Liver (tissue), 9 donors: Measurements from ENCODE around the gene ASB8. TPM values are rescaled to one million over a fixed set of nuclear protein-coding genes. Genes with fewer than 3 reads are reported as not detected.

Source experiments
- DNase-seq: peaks from one replicate; pipeline ENCODE4 v3.0.0-alpha.2; 2017; ENCODE audit warnings: low spot score
- H3K27ac ChIP-seq, 2 donors: one replicate each; pipeline ENCODE4 v1.7.0; 2013; ENCODE audit warnings: inconsistent platforms in 2 of 2, low read length in 2 of 2, control low read depth in 1 of 2, low read depth in 1 of 2, mild to moderate bottlenecking in 1 of 2
- H3K27me3 ChIP-seq, 4 donors: one replicate each; pipeline versions ENCODE4 v1.6.1 to v1.7.0; 2013; ENCODE audit warnings: low read length in 3 of 4, inconsistent platforms in 1 of 4, mild to moderate bottlenecking in 1 of 4, moderate library complexity in 1 of 4; ENCODE audit not compliant: control insufficient read depth in 4 of 4, insufficient read depth in 4 of 4
- H3K36me3 ChIP-seq, 4 donors: one replicate each; pipeline versions ENCODE4 v1.6.1 to v1.7.0; 2013; ENCODE audit warnings: low read length in 3 of 4, mild to moderate bottlenecking in 3 of 4, low read depth in 1 of 4, moderate library complexity in 1 of 4; ENCODE audit not compliant: control insufficient read depth in 4 of 4, insufficient read depth in 3 of 4
- H3K4me1 ChIP-seq, 4 donors: one replicate each; pipeline versions ENCODE4 v1.6.1 to v1.7.0; 2013; ENCODE audit warnings: low read length in 3 of 4, mild to moderate bottlenecking in 3 of 4, moderate library complexity in 1 of 4; ENCODE audit not compliant: control insufficient read depth in 4 of 4, insufficient read depth in 4 of 4
- H3K4me3 ChIP-seq, 3 donors: one replicate each; pipeline versions ENCODE4 v1.6.1 to v1.7.0; 2013; ENCODE audit warnings: low read length in 3 of 3, control low read depth in 1 of 3, low read depth in 1 of 3, mild to moderate bottlenecking in 1 of 3
- H3K9ac ChIP-seq, 2 donors: one replicate each; pipeline ENCODE4 v1.7.0; 2013; ENCODE audit warnings: low read length in 2 of 2, mild to moderate bottlenecking in 2 of 2, moderate library complexity in 2 of 2, control low read depth in 1 of 2, low read depth in 1 of 2
- H3K9me3 ChIP-seq, 4 donors: one replicate each; pipeline versions ENCODE4 v1.6.1 to v1.7.0; 2013; ENCODE audit warnings: low read length in 3 of 4; ENCODE audit not compliant: control insufficient read depth in 4 of 4
- CTCF ChIP-seq: fragments of 150-350 bp; IDR thresholded peaks from 2 replicates; pipeline ENCODE4 v1.5.1; 2017; ENCODE audit warnings: improper control_type of control experiment, low read depth, low read length; ENCODE audit not compliant: missing input control
- FOXA1 ChIP-seq: IDR thresholded peaks from 2 replicates; pipeline ENCODE4 v1.6.1; 2016; ENCODE audit warnings: antibody characterized with exemption
- FOXA2 ChIP-seq: IDR thresholded peaks from 2 replicates; pipeline ENCODE4 v1.6.1; 2016; ENCODE audit warnings: antibody characterized with exemption
- GABPA ChIP-seq, 2 donors: IDR thresholded peaks in 1 of 2; conservative IDR thresholded peaks in 1 of 2; 2 replicates each; pipeline ENCODE4 v1.6.1; 2016; ENCODE audit warnings: antibody characterized with exemption in 2 of 2, mild to moderate bottlenecking in 1 of 2, moderate library complexity in 1 of 2
- HNF4G ChIP-seq: IDR thresholded peaks from 2 replicates; pipeline ENCODE4 v1.6.1; 2016; ENCODE audit warnings: antibody characterized with exemption
- JUND ChIP-seq, 2 donors: IDR thresholded peaks; 2 replicates each; pipeline ENCODE4 v1.6.1; 2016; ENCODE audit warnings: antibody characterized with exemption in 2 of 2
- NR2F2 ChIP-seq: IDR thresholded peaks from 2 replicates; pipeline ENCODE4 v1.6.1; 2016; ENCODE audit warnings: antibody characterized with exemption
- RAD21 ChIP-seq, 2 donors: IDR thresholded peaks; 2 replicates each; pipeline ENCODE4 v1.6.1; 2016; ENCODE audit warnings: antibody characterized with exemption in 2 of 2, mild to moderate bottlenecking in 2 of 2
- RXRA ChIP-seq, 2 donors: IDR thresholded peaks; 2 replicates each; pipeline ENCODE4 v1.6.1; 2017 to 2018; ENCODE audit warnings: antibody characterized with exemption in 2 of 2, mild to moderate bottlenecking in 1 of 2
- TAF1 ChIP-seq: conservative IDR thresholded peaks from 2 replicates; pipeline ENCODE4 v1.6.1; 2016; ENCODE audit warnings: antibody characterized with exemption, mild to moderate bottlenecking
- YY1 ChIP-seq: IDR thresholded peaks from 2 replicates; pipeline ENCODE4 v1.6.1; 2016; ENCODE audit warnings: antibody characterized with exemption, mild to moderate bottlenecking
- WGBS: extraction: QIAGEN DNeasy Blood & Tissue Kit; methylation state at CpG from one replicate; pipeline ENCODE4 v1.1.7; 2013; 5-methylcytosine and 5-hydroxymethylcytosine counted together
- polyA plus RNA-seq, 2 donors: library from polyadenylated mRNA; stranded (reverse) in 1 of 2; unstranded in 1 of 2; fragments of 200-250 nt in 1 of 2; fragments of >200 nt in 1 of 2; fragmentation: Nextera tagmentation in 1 of 2; extraction: Ambion mirVana in 1 of 2; gene quantifications; one replicate each; pipeline versions ENCODE4 v1.2.1 to v1.2.3, GENCODE V29; 2013 to 2015
- total RNA-seq, 2 donors: library from RNA; depleted of rRNA; stranded (reverse); fragments of >200 nt; gene quantifications; one replicate each; pipeline ENCODE4 v1.2.3, GENCODE V29; 2014
- TF ChIP-seq, protein P1 (sequence below): IDR thresholded peaks from 2 replicates; pipeline ENCODE4 v1.6.1; 2016; ENCODE audit warnings: antibody characterized with exemption
- TF ChIP-seq, protein P2 (sequence below): IDR thresholded peaks from 2 replicates; pipeline ENCODE4 v1.6.1; 2016; ENCODE audit warnings: antibody characterized with exemption
- TF ChIP-seq, protein P3 (sequence below): IDR thresholded peaks from 2 replicates; pipeline ENCODE4 v1.6.1; 2016; ENCODE audit warnings: antibody characterized with exemption, mild to moderate bottlenecking
- donor health status: healthy.
- donor health status: healthy.
- donor health status: healthy.
- donor health status: healthy.
- donor health status: healthy.

Gene ASB8
- total and polyA plus RNA-seq, 4 donors = 17.0 to 23.5 (median 18.2) TPM

DNA sequence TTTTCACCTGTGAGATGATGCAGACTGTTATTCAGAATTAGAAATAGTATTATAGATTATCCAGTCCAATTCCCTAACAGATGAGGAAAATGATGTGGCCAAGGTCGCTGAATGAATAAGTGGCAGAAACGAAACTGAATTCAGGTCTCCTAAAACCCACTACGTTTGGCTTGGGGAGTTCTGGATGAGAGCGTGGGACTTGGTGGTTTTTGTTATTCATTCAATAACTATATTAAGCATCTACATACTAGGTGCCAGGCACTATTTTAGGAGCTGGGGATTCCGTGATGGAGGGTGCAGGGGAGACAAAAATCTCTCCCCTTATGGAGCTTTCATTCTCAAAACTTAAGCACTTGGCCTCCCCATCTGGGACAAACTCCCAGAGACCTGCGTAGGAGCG is 25.3 kb upstream of the ASB8 start:
- TF ChIP-seq RAD21 (IDR thresholded peaks at IDR 0.05) = no peak
- no peak for TF ChIP-seq NR2F2
- TF ChIP-seq, protein P1, sequence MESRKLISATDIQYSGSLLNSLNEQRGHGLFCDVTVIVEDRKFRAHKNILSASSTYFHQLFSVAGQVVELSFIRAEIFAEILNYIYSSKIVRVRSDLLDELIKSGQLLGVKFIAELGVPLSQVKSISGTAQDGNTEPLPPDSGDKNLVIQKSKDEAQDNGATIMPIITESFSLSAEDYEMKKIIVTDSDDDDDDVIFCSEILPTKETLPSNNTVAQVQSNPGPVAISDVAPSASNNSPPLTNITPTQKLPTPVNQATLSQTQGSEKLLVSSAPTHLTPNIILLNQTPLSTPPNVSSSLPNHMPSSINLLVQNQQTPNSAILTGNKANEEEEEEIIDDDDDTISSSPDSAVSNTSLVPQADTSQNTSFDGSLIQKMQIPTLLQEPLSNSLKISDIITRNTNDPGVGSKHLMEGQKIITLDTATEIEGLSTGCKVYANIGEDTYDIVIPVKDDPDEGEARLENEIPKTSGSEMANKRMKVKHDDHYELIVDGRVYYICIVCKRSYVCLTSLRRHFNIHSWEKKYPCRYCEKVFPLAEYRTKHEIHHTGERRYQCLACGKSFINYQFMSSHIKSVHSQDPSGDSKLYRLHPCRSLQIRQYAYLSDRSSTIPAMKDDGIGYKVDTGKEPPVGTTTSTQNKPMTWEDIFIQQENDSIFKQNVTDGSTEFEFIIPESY = no peak
- TF ChIP-seq FOXA2 = no peak
- TF ChIP-seq RXRA (IDR thresholded peaks at IDR 0.05) = no peak
- TF ChIP-seq TAF1 = no peak
- H3K4me1 ChIP-seq = peaks cover 3 to 17% (median 8%) of the 10 kb centered on the region in 4 donors
- H3K36me3 ChIP-seq = no peaks in the 10 kb centered on the region
- no peak overlapping the region for H3K27ac ChIP-seq
- no peaks in the 10 kb centered on the region for H3K9me3 ChIP-seq
- no peak for DNase-seq
- WGBS = 12% methylated on average over 7 of the region's 7 CpGs
- peak overlapping the region in 1 of 3 donors; percentile 59 for H3K4me3 ChIP-seq
- H3K27me3 ChIP-seq = peaks cover 3 to 18% (median 5%) of the 10 kb centered on the region in 4 donors
- H3K9ac ChIP-seq = peak overlapping the region in 1 of 2 donors; percentile 36

DNA sequence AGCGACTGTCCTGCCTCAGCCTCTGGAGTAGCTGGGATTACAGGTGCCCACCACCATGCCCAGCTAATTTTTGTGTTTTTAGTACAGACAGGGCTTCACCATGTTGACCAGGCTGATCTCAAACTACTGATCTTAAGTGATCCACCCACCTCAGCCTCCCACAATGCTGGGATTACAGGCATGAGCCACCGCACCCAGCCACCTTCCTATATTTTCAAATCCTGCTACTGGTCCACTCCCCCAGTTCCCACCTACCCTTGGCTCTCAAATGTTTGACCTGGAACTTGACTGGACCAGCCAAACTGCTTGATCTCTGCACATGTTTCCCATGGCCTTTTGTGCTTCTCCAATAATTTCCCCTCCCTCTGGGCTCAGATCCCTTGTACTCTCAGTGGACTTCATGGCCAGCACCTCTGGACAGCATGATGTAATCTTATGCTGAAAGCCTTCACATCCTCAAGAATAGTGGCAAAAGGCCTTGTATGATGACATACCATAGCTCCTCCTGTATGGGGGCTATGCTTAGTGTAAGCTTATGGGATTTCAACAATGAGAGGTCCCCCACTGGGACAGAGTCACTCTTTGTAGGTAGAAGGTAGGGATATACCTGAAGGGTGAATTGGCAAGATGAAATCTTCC is 23.7 kb upstream of the ASB8 start:
- 88% methylated on average over 2 of the region's 2 CpGs for WGBS
- H3K27ac ChIP-seq = no peak overlapping the region
- H3K27me3 ChIP-seq = peaks cover 3 to 16% (median 5%) of the 10 kb centered on the region in 4 donors
- no peaks in the 10 kb centered on the region for H3K36me3 ChIP-seq
- no peak overlapping the region for H3K4me3 ChIP-seq
- no peaks in the 10 kb centered on the region for H3K9me3 ChIP-seq
- H3K4me1 ChIP-seq = peaks cover 3 to 17% (median 8%) of the 10 kb centered on the region in 4 donors
- no peak for DNase-seq
- TF ChIP-seq, protein P2, sequence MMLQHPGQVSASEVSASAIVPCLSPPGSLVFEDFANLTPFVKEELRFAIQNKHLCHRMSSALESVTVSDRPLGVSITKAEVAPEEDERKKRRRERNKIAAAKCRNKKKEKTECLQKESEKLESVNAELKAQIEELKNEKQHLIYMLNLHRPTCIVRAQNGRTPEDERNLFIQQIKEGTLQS = no peak
- TF ChIP-seq GABPA (IDR thresholded peaks at IDR 0.05 in 1 of 2, conservative IDR thresholded peaks at IDR 0.05 in 1 of 2) (no peak), NR2F2 (no peak)
- no peak overlapping the region for H3K9ac ChIP-seq

DNA sequence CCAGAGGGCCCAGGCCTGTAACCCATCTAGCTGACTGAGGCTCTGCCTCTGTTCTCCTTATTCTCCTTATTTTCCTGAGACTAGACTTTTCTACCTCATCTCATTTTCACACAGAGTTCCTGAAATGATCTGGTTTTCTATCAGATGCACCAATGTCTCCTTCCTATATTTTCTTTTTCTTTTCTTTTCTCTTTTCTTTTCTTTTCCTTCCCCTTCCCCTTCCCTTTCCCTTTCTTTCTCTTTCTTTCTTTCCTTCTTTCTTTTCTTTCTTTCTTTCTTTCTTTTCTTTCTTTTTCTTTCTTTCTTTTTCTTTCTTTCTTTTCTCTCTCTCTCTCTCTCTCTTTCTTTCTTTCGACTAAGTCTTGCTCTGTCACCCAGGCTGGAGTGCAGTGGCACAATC is 23.1 kb upstream of the ASB8 start:
- peaks cover 3 to 16% (median 5%) of the 10 kb centered on the region in 4 donors for H3K27me3 ChIP-seq
- peaks cover 3 to 17% (median 8%) of the 10 kb centered on the region in 4 donors for H3K4me1 ChIP-seq
- no peak for DNase-seq
- H3K9me3 ChIP-seq = no peaks in the 10 kb centered on the region
- H3K9ac ChIP-seq = no peak overlapping the region
- no peak overlapping the region for H3K27ac ChIP-seq
- WGBS = 77% methylated on average over 1 of the region's 1 CpG
- no peaks in the 10 kb centered on the region for H3K36me3 ChIP-seq
- TF ChIP-seq FOXA2 = no peak
- TF ChIP-seq TAF1 = no peak
- no peak for TF ChIP-seq YY1
- TF ChIP-seq GABPA (IDR thresholded peaks at IDR 0.05 in 1 of 2, conservative IDR thresholded peaks at IDR 0.05 in 1 of 2) = no peak
- no peak for TF ChIP-seq CTCF
- no peak for TF ChIP-seq JUND (IDR thresholded peaks at IDR 0.05)
- no peak for TF ChIP-seq RXRA (IDR thresholded peaks at IDR 0.05)
- no peak for TF ChIP-seq NR2F2
- no peak for TF ChIP-seq FOXA1
- TF ChIP-seq HNF4G = no peak
- no peak for TF ChIP-seq RAD21 (IDR thresholded peaks at IDR 0.05)
- TF ChIP-seq, protein P1 = no peak
- TF ChIP-seq, protein P3, sequence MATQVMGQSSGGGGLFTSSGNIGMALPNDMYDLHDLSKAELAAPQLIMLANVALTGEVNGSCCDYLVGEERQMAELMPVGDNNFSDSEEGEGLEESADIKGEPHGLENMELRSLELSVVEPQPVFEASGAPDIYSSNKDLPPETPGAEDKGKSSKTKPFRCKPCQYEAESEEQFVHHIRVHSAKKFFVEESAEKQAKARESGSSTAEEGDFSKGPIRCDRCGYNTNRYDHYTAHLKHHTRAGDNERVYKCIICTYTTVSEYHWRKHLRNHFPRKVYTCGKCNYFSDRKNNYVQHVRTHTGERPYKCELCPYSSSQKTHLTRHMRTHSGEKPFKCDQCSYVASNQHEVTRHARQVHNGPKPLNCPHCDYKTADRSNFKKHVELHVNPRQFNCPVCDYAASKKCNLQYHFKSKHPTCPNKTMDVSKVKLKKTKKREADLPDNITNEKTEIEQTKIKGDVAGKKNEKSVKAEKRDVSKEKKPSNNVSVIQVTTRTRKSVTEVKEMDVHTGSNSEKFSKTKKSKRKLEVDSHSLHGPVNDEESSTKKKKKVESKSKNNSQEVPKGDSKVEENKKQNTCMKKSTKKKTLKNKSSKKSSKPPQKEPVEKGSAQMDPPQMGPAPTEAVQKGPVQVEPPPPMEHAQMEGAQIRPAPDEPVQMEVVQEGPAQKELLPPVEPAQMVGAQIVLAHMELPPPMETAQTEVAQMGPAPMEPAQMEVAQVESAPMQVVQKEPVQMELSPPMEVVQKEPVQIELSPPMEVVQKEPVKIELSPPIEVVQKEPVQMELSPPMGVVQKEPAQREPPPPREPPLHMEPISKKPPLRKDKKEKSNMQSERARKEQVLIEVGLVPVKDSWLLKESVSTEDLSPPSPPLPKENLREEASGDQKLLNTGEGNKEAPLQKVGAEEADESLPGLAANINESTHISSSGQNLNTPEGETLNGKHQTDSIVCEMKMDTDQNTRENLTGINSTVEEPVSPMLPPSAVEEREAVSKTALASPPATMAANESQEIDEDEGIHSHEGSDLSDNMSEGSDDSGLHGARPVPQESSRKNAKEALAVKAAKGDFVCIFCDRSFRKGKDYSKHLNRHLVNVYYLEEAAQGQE = no peak
- H3K4me3 ChIP-seq = no peak overlapping the region
